IPS DF 6.9 (cell line): ENCODE data around the gene INPP4A.

Source experiments
- DNase-seq: peaks from one replicate; pipeline ENCODE4 v3.0.0-alpha.2; 2013; ENCODE audit warnings: low read depth, low spot score
- H3K27ac ChIP-seq: one replicate; pipeline ENCODE4 v1.5.1; 2013; ENCODE audit warnings: low read length, control low read depth
- H3K27me3 ChIP-seq: 2 replicates; pipeline ENCODE4 v1.6.1; 2013; ENCODE audit warnings: mild to moderate bottlenecking, low read length; ENCODE audit not compliant: control insufficient read depth, insufficient read depth
- H3K36me3 ChIP-seq: 2 replicates; pipeline ENCODE4 v1.6.1; 2013; ENCODE audit warnings: low read length; ENCODE audit not compliant: control insufficient read depth, insufficient read depth
- H3K4me1 ChIP-seq: 2 replicates; pipeline ENCODE4 v1.6.1; 2013; ENCODE audit warnings: low read length; ENCODE audit not compliant: control insufficient read depth, insufficient read depth
- H3K4me3 ChIP-seq: 2 replicates; pipeline ENCODE4 v1.5.1; 2013; ENCODE audit warnings: mild to moderate bottlenecking, low read length
- H3K9me3 ChIP-seq: 2 replicates; pipeline ENCODE4 v1.6.1; 2013; ENCODE audit warnings: low read length, inconsistent platforms; ENCODE audit not compliant: control insufficient read depth, insufficient read depth
- WGBS: extraction: QIAGEN DNeasy Blood & Tissue Kit; methylation state at CpG from one replicate; pipeline ENCODE4 v1.1.7; 2013; ENCODE audit warnings: mixed read lengths, missing lambda C conversion rate; ENCODE audit not compliant: insufficient read length, insufficient coverage; 5-methylcytosine and 5-hydroxymethylcytosine counted together

INPP4A gene

GRCh38 chr2:98477036-98477435, 32.4 kb downstream of the INPP4A start:
- Histone ChIP-seq H3K4me3 (no peak overlapping the region), H3K27ac (no peak overlapping the region), H3K27me3 (no peaks in the 10 kb centered on the region), H3K9me3 (no peaks in the 10 kb centered on the region), H3K4me1 (peaks cover 10% of the 10 kb centered on the region), H3K36me3 (no peaks in the 10 kb centered on the region)
- no peak for DNase-seq
- WGBS, result no CpG with 5 or more reads among the region's 10 CpGs

- Histone ChIP-seq H3K27ac (no peak overlapping the region), H3K4me3 (no peak overlapping the region), H3K4me1 (peaks cover 10% of the 10 kb centered on the region), H3K36me3 (no peaks in the 10 kb centered on the region), H3K9me3 (no peaks in the 10 kb centered on the region), H3K27me3 (no peaks in the 10 kb centered on the region)
- no CpG with 5 or more reads among the region's 5 CpGs for WGBS
- DNase-seq, result no peak
Observed at GRCh38 chr2:98477506-98477905, 32.8 kb downstream of the INPP4A start.

GRCh38 chr2:98478088-98478551, 33.5 kb downstream of the INPP4A start:
- Histone ChIP-seq H3K27me3 (no peaks in the 10 kb centered on the region), H3K9me3 (no peaks in the 10 kb centered on the region), H3K4me3 (no peak overlapping the region), H3K27ac (no peak overlapping the region), H3K36me3 (no peaks in the 10 kb centered on the region), H3K4me1 (peaks cover 10% of the 10 kb centered on the region)
- no CpG with 5 or more reads among the region's 8 CpGs for WGBS
- no peak for DNase-seq

GRCh38 chr2:98478907-98479306, 34.2 kb downstream of the INPP4A start:
- H3K4me1 ChIP-seq, result peaks cover 12% of the 10 kb centered on the region
- H3K27ac ChIP-seq, result no peak overlapping the region
- H3K27me3 ChIP-seq, result no peaks in the 10 kb centered on the region
- no peak overlapping the region for H3K4me3 ChIP-seq
- WGBS, result no CpG with 5 or more reads among the region's 4 CpGs
- no peak for DNase-seq
- no peaks in the 10 kb centered on the region for H3K9me3 ChIP-seq
- H3K36me3 ChIP-seq, result no peaks in the 10 kb centered on the region

- Histone ChIP-seq H3K9me3 (no peaks in the 10 kb centered on the region), H3K4me3 (no peak overlapping the region), H3K36me3 (no peaks in the 10 kb centered on the region), H3K27me3 (no peaks in the 10 kb centered on the region), H3K4me1 (peaks cover 14% of the 10 kb centered on the region), H3K27ac (no peak overlapping the region)
- no peak for DNase-seq
- no CpG with 5 or more reads among the region's 4 CpGs for WGBS
Observed at GRCh38 chr2:98479371-98479770, 34.7 kb downstream of the INPP4A start.

GRCh38 chr2:98479959-98480524, 35.4 kb downstream of the INPP4A start:
- peaks cover 14% of the 10 kb centered on the region for H3K4me1 ChIP-seq
- no peak overlapping the region for H3K27ac ChIP-seq
- no peaks in the 10 kb centered on the region for H3K36me3 ChIP-seq
- no peaks in the 10 kb centered on the region for H3K9me3 ChIP-seq
- WGBS, result no CpG with 5 or more reads among the region's 4 CpGs
- no peak overlapping the region for H3K4me3 ChIP-seq
- no peak for DNase-seq
- H3K27me3 ChIP-seq, result no peaks in the 10 kb centered on the region

- H3K27ac ChIP-seq, result no peak overlapping the region
- no peaks in the 10 kb centered on the region for H3K27me3 ChIP-seq
- H3K4me3 ChIP-seq, result no peak overlapping the region
- H3K4me1 ChIP-seq, result peaks cover 10% of the 10 kb centered on the region
- no CpG with 5 or more reads among the region's 9 CpGs for WGBS
- DNase-seq, result no peak
- no peaks in the 10 kb centered on the region for H3K9me3 ChIP-seq
- H3K36me3 ChIP-seq, result no peaks in the 10 kb centered on the region
Observed at GRCh38 chr2:98480598-98480997, 35.9 kb downstream of the INPP4A start.

GRCh38 chr2:98482362-98482761, 37.7 kb downstream of the INPP4A start:
- WGBS, result no CpG with 5 or more reads among the region's 2 CpGs
- Histone ChIP-seq H3K27ac (no peak overlapping the region), H3K4me1 (peaks cover 9% of the 10 kb centered on the region)

GRCh38 chr2:98483257-98483861, 38.7 kb downstream of the INPP4A start:
- H3K27ac ChIP-seq, result no peak overlapping the region
- DNase-seq, result no peak
- no peaks in the 10 kb centered on the region for H3K27me3 ChIP-seq
- no peaks in the 10 kb centered on the region for H3K9me3 ChIP-seq
- WGBS, result no CpG with 5 or more reads among the region's 6 CpGs
- H3K36me3 ChIP-seq, result no peaks in the 10 kb centered on the region
- H3K4me3 ChIP-seq, result no peak overlapping the region
- H3K4me1 ChIP-seq, result peaks cover 9% of the 10 kb centered on the region; the same call in 1 of the 2 replicates

More at GRCh38 chr2:98482362-98482761, 37.7 kb downstream of the INPP4A start:
- H3K36me3 ChIP-seq, result no peaks in the 10 kb centered on the region
- H3K9me3 ChIP-seq, result no peaks in the 10 kb centered on the region
- DNase-seq, result no peak
- H3K27me3 ChIP-seq, result no peaks in the 10 kb centered on the region
- no peak overlapping the region for H3K4me3 ChIP-seq

- no CpG with 5 or more reads among the region's 5 CpGs for WGBS
- H3K4me3 ChIP-seq, result no peak overlapping the region
- H3K27ac ChIP-seq, result no peak overlapping the region
- H3K4me1 ChIP-seq, result peaks cover 9% of the 10 kb centered on the region; the same call in 1 of the 2 replicates
- no peaks in the 10 kb centered on the region for H3K27me3 ChIP-seq
- H3K36me3 ChIP-seq, result no peaks in the 10 kb centered on the region
- H3K9me3 ChIP-seq, result no peaks in the 10 kb centered on the region
- no peak for DNase-seq
Observed at GRCh38 chr2:98484121-98484557, 39.5 kb downstream of the INPP4A start.
